K562 (cell line): ENCODE data around the gene CERS4. TPM values are rescaled to one million over a fixed set of nuclear protein-coding genes. Genes with fewer than 3 reads are reported as not detected.

Experiments
- ATAC-seq: fragments of 200-7000 bp; cut with Tn5 transposase; 3 replicates; pipeline ENCODE4 v1.9.1; 2020; ENCODE audit warnings: moderate library complexity
- BruUV-seq: library from RNA; stranded (reverse); fragments of 400-500 nt; replicated peaks from 2 replicates; lab custom pipeline; 2021; lab: Mats Ljungman, UMichigan
- CTCF ChIA-PET: fragments of 300-600 bp; formaldehyde crosslinking; extraction: SDS; loops from one replicate; lab custom pipeline; 2021; ENCODE audit warnings: low intra/inter-chr PET ratio; lab: Yijun Ruan, JAX
- POLR2A ChIA-PET: fragments of 300-600, 350-650 bp; sonication (Branson Sonifier 250); formaldehyde crosslinking; extraction: SDS; loops from one replicate; lab custom pipeline; 2021; ENCODE audit warnings: antibody characterized with exemption, inconsistent platforms; lab: Yijun Ruan, JAX
- DNase-seq, 4 experiments: peaks; one replicate each; pipeline versions ENCODE4 v3.0.0 to v3.0.0-alpha.2; 2011 to 2018; ENCODE audit warnings: low spot score in 3 of 4, mixed read lengths in 3 of 4; ENCODE audit errors: extremely low read depth in 1 of 4
- FAIRE-seq: peaks from 2 replicates; lab custom pipeline; 2011; peaks lifted over from hg19 to GRCh38; lab: Jason Lieb, UNC
- H2AFZ ChIP-seq: 2 replicates; pipeline ENCODE4 v1.6.0; 2011; ENCODE audit warnings: low read depth, low read length, control low read depth, inconsistent platforms
- H3K27ac ChIP-seq: fragments of 200-600 bp; 3 replicates; pipeline ENCODE4 v1.8.0; 2011; ENCODE audit warnings: low read depth, mild to moderate bottlenecking, control low read depth, inconsistent platforms, low read length, moderate library complexity, mixed read lengths; ENCODE audit errors: extremely low read depth
- H3K27me3 ChIP-seq, 2 experiments: fragments of 300-600 bp in 1 of 2; 2 replicates in 1 of 2; 3 replicates in 1 of 2; pipeline versions ENCODE4 v1.6.0 to v1.8.0; 2011; ENCODE audit warnings: inconsistent platforms in 2 of 2, low read length in 2 of 2, mild to moderate bottlenecking in 1 of 2, mixed read lengths in 1 of 2, moderate library complexity in 1 of 2; ENCODE audit not compliant: control insufficient read depth in 2 of 2, insufficient read depth in 2 of 2
- H3K36me3 ChIP-seq: fragments of 300-600 bp; 3 replicates; pipeline ENCODE4 v1.8.0; 2011; ENCODE audit warnings: mild to moderate bottlenecking, low read length, inconsistent platforms; ENCODE audit not compliant: control insufficient read depth, insufficient read depth
- H3K4me1 ChIP-seq, 2 experiments: fragments of 200-600 bp in 1 of 2; replicated peaks in 1 of 2; 2 replicates in 1 of 2; 3 replicates in 1 of 2; pipeline versions ENCODE4 v1.5.1 to v1.8.0; 2011; ENCODE audit warnings: inconsistent platforms in 2 of 2, low read length in 2 of 2, mild to moderate bottlenecking in 1 of 2, mixed read lengths in 1 of 2, moderate library complexity in 1 of 2; ENCODE audit not compliant: control insufficient read depth in 2 of 2, insufficient read depth in 2 of 2
- H3K4me2 ChIP-seq: 2 replicates; pipeline ENCODE4 v1.6.1; 2011; ENCODE audit warnings: low read length, control low read depth, inconsistent platforms, mixed read lengths; ENCODE audit not compliant: insufficient read depth
- H3K4me3 ChIP-seq: fragments of 200-600 bp; sonication (generic), shearing (Covaris generic); 2 replicates; pipeline ENCODE4 v1.5.1; 2016; ENCODE audit warnings: control low read depth, inconsistent platforms
- H3K79me2 ChIP-seq: fragments of 200-600 bp; 3 replicates; pipeline ENCODE4 v1.8.0; 2011; ENCODE audit warnings: low read length, inconsistent platforms; ENCODE audit not compliant: control insufficient read depth, insufficient read depth
- H3K9ac ChIP-seq, 2 experiments: 2 replicates each; pipeline versions ENCODE4 v1.6.0 to v1.6.1; 2011; ENCODE audit warnings: low read depth in 2 of 2, low read length in 2 of 2, control low read depth in 1 of 2, inconsistent platforms in 1 of 2, mild to moderate bottlenecking in 1 of 2, mixed read lengths in 1 of 2; ENCODE audit not compliant: insufficient read depth in 1 of 2
- H3K9me1 ChIP-seq: one replicate; pipeline ENCODE4 v1.6.0; 2011; ENCODE audit warnings: inconsistent platforms, mild to moderate bottlenecking, low read length, moderate library complexity; ENCODE audit not compliant: control insufficient read depth, insufficient read depth
- H3K9me3 ChIP-seq: replicated peaks from 2 replicates; pipeline ENCODE4 v1.5.1; 2011; ENCODE audit warnings: low read depth, low read length, inconsistent platforms; ENCODE audit not compliant: control insufficient read depth, insufficient read depth
- H4K20me1 ChIP-seq: replicated peaks from 2 replicates; pipeline ENCODE4 v1.6.1; 2011; ENCODE audit warnings: low read length, inconsistent platforms, mixed read lengths; ENCODE audit not compliant: control insufficient read depth, insufficient read depth
- AFF4 ChIP-seq: sonication (generic); formaldehyde crosslinking; IDR thresholded peaks from 2 replicates; pipeline ENCODE4 v1.8.0; 2023; ENCODE audit warnings: mild to moderate bottlenecking, missing genetic modification reagents
- HDGF ChIP-seq: fragments of 450-650 bp; IDR thresholded peaks from 2 replicates; pipeline ENCODE4 v1.6.1; 2016
- KLF16 ChIP-seq: IDR thresholded peaks from 2 replicates; pipeline ENCODE4 v1.6.1; 2016; ENCODE audit warnings: antibody characterized with exemption
- MAZ ChIP-seq, 2 experiments: fragments of 450-650 bp in 1 of 2; sonication (generic) in 1 of 2; formaldehyde crosslinking; IDR thresholded peaks in 1 of 2; conservative IDR thresholded peaks in 1 of 2; 2 replicates each; pipeline versions ENCODE4 v1.4.0 to v1.5.0; 2020; ENCODE audit warnings: mild to moderate bottlenecking in 1 of 2, missing genetic modification reagents in 1 of 2
- POLR2H ChIP-seq: IDR thresholded peaks from 2 replicates; pipeline ENCODE4 v1.6.1; 2016; ENCODE audit warnings: missing genetic modification characterization, low read depth, mild to moderate bottlenecking, control low read depth, missing compliant biosample characterization, moderate library complexity
- RAD21 ChIP-seq, 2 experiments: fragments of 250-450 bp in 1 of 2; fragments of 450-650 bp in 1 of 2; sonication (Bioruptor Pico) in 1 of 2; formaldehyde crosslinking in 1 of 2; IDR thresholded peaks in 1 of 2; conservative IDR thresholded peaks in 1 of 2; 2 replicates each; pipeline versions ENCODE4 v1.4.0 to v1.8.0; 2020 to 2022; ENCODE audit warnings: mild to moderate bottlenecking in 2 of 2, moderate library complexity in 1 of 2
- TCF7 ChIP-seq: sonication (generic); IDR thresholded peaks from 2 replicates; pipeline ENCODE4 v1.6.1; 2016; ENCODE audit warnings: antibody characterized with exemption, borderline replicate concordance
- THRAP3 ChIP-seq: fragments of 450-650 bp; IDR thresholded peaks from 2 replicates; pipeline ENCODE4 v1.6.1; 2016; ENCODE audit warnings: mild to moderate bottlenecking, inconsistent platforms, borderline replicate concordance
- WGBS: fragments of 100-300 bp; shearing (Covaris generic); methylation state at CpG from one replicate; pipeline ENCODE4 v1.1.6; 2016; ENCODE audit warnings: low coverage, mixed read lengths; ENCODE audit not compliant: insufficient coverage; ENCODE audit errors: missing lambda C conversion rate; 5-methylcytosine and 5-hydroxymethylcytosine counted together
- in situ Hi-C: fragments of 300-500 bp; cut with MboI; formaldehyde crosslinking; loops from 4 replicates; pipeline ENCODE4 v1.15.0; 2018; ENCODE audit warnings: inconsistent platforms, mixed read lengths
- intact Hi-C: fragments of 100-400 bp; cut with micrococcal nuclease; formaldehyde crosslinking; loops from 2 replicates; pipeline ENCODE4 v1.14.2; 2022
- polyA plus RNA-seq, 8 experiments: library from polyadenylated mRNA; depleted of rRNA in 4 of 8; stranded (reverse) in 5 of 8; unstranded in 3 of 8; fragments of >200 nt; fragmentation: Nextera tagmentation in 2 of 8; fragmentation: Illumina TruSeq in 1 of 8; extraction: Ambion mirVana in 2 of 8; extraction: Trizol in 1 of 8; gene quantifications; 2 replicates each; pipeline versions ENCODE4 v1.2.1 to v1.2.3, GENCODE V29; 2011 to 2014; ENCODE audit warnings: inconsistent platforms in 1 of 8, missing spikeins in 1 of 8
- total RNA-seq, 7 experiments: library from RNA; depleted of rRNA in 6 of 7; stranded (reverse); fragments of >200 nt in 6 of 7; fragmentation: Illumina TruSeq in 2 of 7; extraction: Trizol in 2 of 7; gene quantifications; 2 replicates each; pipeline versions ENCODE4 v1.2.1 to v1.2.3, GENCODE V29; 2011 to 2021; ENCODE audit warnings: low replicate concordance in 1 of 7
- TF ChIP-seq, protein P1 (sequence below), 3 experiments: IDR thresholded peaks in 2 of 3; conservative IDR thresholded peaks in 1 of 3; 2 replicates each; pipeline ENCODE4 v1.5.1; 2011 to 2012; ENCODE audit warnings: low read length in 3 of 3, mild to moderate bottlenecking in 3 of 3, control low read depth in 2 of 3, improper control_type of control experiment in 1 of 3, inconsistent platforms in 1 of 3, low read depth in 1 of 3, mixed read lengths in 1 of 3, moderate library complexity in 1 of 3; ENCODE audit not compliant: insufficient read depth in 2 of 3
- TF ChIP-seq, protein P2 (sequence below): fragments of 450-650 bp; IDR thresholded peaks from 2 replicates; pipeline ENCODE4 v1.6.1; 2018; ENCODE audit not compliant: partially characterized antibody

The CERS4 gene
- total and polyA plus RNA-seq, 9 of the 15 experiments (the other 6 are each of a cell fraction or from before 2014, with no cell fraction given) = 0.14 to 4.4 (median 2.9) TPM; not detected in 1

DNA sequence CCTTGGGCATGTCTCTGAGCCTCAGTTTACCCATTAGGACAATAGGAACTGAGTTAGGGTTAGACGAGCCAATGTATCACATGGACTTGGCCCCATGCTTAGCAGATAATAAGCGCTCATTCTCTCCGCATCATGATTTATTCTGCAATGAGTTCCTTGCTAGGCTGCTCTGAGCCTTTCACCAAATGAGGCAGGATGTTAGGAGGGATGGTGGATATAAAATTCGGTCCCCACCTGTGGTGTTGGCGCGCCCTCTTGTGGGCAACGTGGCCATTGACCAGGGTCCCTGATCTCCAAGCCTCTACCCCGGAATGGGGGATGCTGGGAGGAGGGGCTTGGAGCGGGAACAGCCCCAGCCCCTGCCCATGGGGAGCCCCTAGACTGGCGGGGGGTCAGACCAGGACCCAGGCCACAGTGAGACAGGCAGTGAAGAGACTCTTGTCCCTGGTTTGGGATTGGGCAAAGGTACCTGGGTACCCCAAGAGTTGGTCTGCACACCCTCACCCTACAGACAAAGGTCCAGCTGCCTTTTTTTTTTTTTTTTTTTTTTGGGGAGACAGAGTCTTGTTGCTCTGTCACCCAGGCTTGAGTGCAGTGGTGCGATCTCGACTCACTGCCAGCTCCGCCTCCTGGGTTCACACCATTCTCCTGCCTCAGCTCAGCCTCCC lies 43.9 kb downstream of the CERS4 start:
- Histone ChIP-seq H3K79me2 (no peaks in the 10 kb centered on the region), H4K20me1 (no peaks in the 10 kb centered on the region; the same call in 1 of the 2 replicates), H3K9ac (no peak overlapping the region), H2AFZ (no peak overlapping the region), H3K9me3 (no peaks in the 10 kb centered on the region), H3K4me1 (peaks cover 13 to 42% of the 10 kb centered on the region in 2 experiments; a peak in 4 of 5 replicates), H3K36me3 (no peaks in the 10 kb centered on the region), H3K9me1 (no peaks in the 10 kb centered on the region), H3K4me3 (no peak overlapping the region), H3K4me2 (0 out of 2 replicates have a peak overlapping the region, but pooled peaks have one; percentile 14), H3K27me3 (no peaks in the 10 kb centered on the region), H3K27ac (no peak overlapping the region)
- intact Hi-C loops (loop anchor here (1.0 to 10.0 kb wide), 3 partner anchors 95 to 309 kb away; no protein-coding TSS in a partner anchor), in situ Hi-C loops (loop anchor here (5.0 kb wide), 3 partner anchors 96 to 306 kb away; no protein-coding TSS in a partner anchor)
- WGBS = 9% methylated on average over 13 of the region's 13 CpGs
- no TSS peak for BruUV-seq
- POLR2A ChIA-PET = interaction anchor here (0.7 to 1.0 kb wide), 3 partner anchors 10 to 248 kb away, joined by 3 to 7 read pairs (median 4); partner anchors contain the start of gene ELAVL1
- CTCF ChIA-PET = interaction anchor here (0.6 to 3.8 kb wide), 8 partner anchors 41 to 400 kb away, joined by 3 to 63 read pairs (median 4); partner anchors contain the start of gene TIMM44
- ATAC-seq (peak; percentile 90), FAIRE-seq (peak; percentile 98), DNase-seq (peak; percentile 88 to 90 (median 90))
- no peak for TF ChIP-seq KLF16
- no peak for TF ChIP-seq THRAP3
- peak; percentile 98 to 99 for TF ChIP-seq RAD21 (CRISPR knock-in tag; conservative IDR thresholded peaks at IDR 0.05 in 1 of 2, IDR thresholded peaks at IDR 0.05 in 1 of 2)
- TF ChIP-seq, protein P1, sequence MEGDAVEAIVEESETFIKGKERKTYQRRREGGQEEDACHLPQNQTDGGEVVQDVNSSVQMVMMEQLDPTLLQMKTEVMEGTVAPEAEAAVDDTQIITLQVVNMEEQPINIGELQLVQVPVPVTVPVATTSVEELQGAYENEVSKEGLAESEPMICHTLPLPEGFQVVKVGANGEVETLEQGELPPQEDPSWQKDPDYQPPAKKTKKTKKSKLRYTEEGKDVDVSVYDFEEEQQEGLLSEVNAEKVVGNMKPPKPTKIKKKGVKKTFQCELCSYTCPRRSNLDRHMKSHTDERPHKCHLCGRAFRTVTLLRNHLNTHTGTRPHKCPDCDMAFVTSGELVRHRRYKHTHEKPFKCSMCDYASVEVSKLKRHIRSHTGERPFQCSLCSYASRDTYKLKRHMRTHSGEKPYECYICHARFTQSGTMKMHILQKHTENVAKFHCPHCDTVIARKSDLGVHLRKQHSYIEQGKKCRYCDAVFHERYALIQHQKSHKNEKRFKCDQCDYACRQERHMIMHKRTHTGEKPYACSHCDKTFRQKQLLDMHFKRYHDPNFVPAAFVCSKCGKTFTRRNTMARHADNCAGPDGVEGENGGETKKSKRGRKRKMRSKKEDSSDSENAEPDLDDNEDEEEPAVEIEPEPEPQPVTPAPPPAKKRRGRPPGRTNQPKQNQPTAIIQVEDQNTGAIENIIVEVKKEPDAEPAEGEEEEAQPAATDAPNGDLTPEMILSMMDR (IDR thresholded peaks at IDR 0.05 in 2 of 3, conservative IDR thresholded peaks at IDR 0.05 in 1 of 3; ENCODE audit: insufficient read depth in 2 of 3, low read depth in 1 of 3, low read length in 3 of 3) = peak; percentile 95 to 97 (median 97)
- TF ChIP-seq TCF7 = no peak
- TF ChIP-seq, protein P2, sequence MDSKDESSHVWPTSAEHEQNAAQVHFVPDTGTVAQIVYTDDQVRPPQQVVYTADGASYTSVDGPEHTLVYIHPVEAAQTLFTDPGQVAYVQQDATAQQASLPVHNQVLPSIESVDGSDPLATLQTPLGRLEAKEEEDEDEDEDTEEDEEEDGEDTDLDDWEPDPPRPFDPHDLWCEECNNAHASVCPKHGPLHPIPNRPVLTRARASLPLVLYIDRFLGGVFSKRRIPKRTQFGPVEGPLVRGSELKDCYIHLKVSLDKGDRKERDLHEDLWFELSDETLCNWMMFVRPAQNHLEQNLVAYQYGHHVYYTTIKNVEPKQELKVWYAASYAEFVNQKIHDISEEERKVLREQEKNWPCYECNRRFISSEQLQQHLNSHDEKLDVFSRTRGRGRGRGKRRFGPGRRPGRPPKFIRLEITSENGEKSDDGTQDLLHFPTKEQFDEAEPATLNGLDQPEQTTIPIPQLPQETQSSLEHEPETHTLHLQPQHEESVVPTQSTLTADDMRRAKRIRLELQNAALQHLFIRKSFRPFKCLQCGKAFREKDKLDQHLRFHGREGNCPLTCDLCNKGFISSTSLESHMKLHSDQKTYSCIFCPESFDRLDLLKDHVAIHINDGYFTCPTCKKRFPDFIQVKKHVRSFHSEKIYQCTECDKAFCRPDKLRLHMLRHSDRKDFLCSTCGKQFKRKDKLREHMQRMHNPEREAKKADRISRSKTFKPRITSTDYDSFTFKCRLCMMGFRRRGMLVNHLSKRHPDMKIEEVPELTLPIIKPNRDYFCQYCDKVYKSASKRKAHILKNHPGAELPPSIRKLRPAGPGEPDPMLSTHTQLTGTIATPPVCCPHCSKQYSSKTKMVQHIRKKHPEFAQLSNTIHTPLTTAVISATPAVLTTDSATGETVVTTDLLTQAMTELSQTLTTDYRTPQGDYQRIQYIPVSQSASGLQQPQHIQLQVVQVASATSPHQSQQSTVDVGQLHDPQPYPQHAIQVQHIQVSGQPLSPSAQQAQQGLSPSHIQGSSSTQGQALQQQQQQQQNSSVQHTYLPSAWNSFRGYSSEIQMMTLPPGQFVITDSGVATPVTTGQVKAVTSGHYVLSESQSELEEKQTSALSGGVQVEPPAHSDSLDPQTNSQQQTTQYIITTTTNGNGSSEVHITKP = peak; percentile 31
- 0 out of 2 replicates have a peak, but pooled peaks have one; percentile 30 for TF ChIP-seq HDGF
- TF ChIP-seq AFF4 (CRISPR knock-in tag) = no peak
- no peak for TF ChIP-seq POLR2H (tag)
- peak in 1 of 2 experiments; percentile 79; a peak in 2 of 4 replicates for TF ChIP-seq MAZ (CRISPR knock-in tag; conservative IDR thresholded peaks at IDR 0.05 in 1 of 2, IDR thresholded peaks at IDR 0.05 in 1 of 2)
